Measurements from ENCODE around the gene NOC3L.
"Not testable (repeated sequence)": the region's sequence is repeated elsewhere in the genome, so short reads cannot be mapped to it uniquely, and the experiment has no call there.

The NOC3L gene

DNA sequence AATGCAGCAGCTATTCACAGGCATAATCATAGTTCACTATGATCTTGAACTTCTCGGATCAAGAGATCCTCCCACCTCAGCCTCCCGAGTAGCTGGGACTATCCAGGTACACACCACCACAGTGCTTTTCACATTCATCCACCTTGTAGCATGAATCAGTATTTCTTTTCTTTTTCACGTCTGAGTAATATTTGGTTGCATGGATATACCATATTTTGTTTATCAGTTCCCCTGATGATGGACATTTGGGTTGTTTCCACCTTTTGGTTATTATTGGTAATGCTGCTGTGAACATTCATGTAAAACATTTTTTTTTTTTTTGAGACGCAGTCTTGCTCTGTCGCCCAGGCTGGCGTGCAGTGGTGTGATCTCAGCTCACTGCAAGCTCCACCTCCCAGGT is 36.0 kb upstream of the NOC3L start:
- Histone ChIP-seq H3K9me3 (ENCODE audit: insufficient read depth, low read length) (no peaks in the 10 kb centered on the region), H3K9me2 (replicated peaks; ENCODE audit: insufficient read depth, low read length) (no peaks in the 10 kb centered on the region), H3K9ac (ENCODE audit: low read length) (no peak overlapping the region), H3K4me2 (ENCODE audit: low read depth, low read length, poor library complexity, severe bottlenecking) (no peak overlapping the region), H3K36me3 (ENCODE audit: low read length) (no peaks in the 10 kb centered on the region), H2AFZ (ENCODE audit: low read depth, low read length, severe bottlenecking) (no peak overlapping the region), H3K27me3 (ENCODE audit: low read length) (no peaks in the 10 kb centered on the region), H4K20me1 (ENCODE audit: low read depth, low read length) (no peaks in the 10 kb centered on the region), H3K79me2 (ENCODE audit: insufficient read depth, low read length) (no peaks in the 10 kb centered on the region), H3F3A (ENCODE audit: insufficient read depth) (no peaks in the 10 kb centered on the region), H3K4me3 (ENCODE audit: insufficient read depth, low read length, poor library complexity, severe bottlenecking) (no peak overlapping the region), H3K27ac (ENCODE audit: low read depth, low read length) (no peak overlapping the region)
- TF ChIP-seq EZH2phosphoT487 (conservative IDR thresholded peaks at IDR 0.05; ENCODE audit: low read length), result no peak
- TF ChIP-seq, protein P1, sequence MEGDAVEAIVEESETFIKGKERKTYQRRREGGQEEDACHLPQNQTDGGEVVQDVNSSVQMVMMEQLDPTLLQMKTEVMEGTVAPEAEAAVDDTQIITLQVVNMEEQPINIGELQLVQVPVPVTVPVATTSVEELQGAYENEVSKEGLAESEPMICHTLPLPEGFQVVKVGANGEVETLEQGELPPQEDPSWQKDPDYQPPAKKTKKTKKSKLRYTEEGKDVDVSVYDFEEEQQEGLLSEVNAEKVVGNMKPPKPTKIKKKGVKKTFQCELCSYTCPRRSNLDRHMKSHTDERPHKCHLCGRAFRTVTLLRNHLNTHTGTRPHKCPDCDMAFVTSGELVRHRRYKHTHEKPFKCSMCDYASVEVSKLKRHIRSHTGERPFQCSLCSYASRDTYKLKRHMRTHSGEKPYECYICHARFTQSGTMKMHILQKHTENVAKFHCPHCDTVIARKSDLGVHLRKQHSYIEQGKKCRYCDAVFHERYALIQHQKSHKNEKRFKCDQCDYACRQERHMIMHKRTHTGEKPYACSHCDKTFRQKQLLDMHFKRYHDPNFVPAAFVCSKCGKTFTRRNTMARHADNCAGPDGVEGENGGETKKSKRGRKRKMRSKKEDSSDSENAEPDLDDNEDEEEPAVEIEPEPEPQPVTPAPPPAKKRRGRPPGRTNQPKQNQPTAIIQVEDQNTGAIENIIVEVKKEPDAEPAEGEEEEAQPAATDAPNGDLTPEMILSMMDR (IDR thresholded peaks at IDR 0.05; ENCODE audit: insufficient read depth, low read length, poor library complexity, severe bottlenecking), result no peak

DNA sequence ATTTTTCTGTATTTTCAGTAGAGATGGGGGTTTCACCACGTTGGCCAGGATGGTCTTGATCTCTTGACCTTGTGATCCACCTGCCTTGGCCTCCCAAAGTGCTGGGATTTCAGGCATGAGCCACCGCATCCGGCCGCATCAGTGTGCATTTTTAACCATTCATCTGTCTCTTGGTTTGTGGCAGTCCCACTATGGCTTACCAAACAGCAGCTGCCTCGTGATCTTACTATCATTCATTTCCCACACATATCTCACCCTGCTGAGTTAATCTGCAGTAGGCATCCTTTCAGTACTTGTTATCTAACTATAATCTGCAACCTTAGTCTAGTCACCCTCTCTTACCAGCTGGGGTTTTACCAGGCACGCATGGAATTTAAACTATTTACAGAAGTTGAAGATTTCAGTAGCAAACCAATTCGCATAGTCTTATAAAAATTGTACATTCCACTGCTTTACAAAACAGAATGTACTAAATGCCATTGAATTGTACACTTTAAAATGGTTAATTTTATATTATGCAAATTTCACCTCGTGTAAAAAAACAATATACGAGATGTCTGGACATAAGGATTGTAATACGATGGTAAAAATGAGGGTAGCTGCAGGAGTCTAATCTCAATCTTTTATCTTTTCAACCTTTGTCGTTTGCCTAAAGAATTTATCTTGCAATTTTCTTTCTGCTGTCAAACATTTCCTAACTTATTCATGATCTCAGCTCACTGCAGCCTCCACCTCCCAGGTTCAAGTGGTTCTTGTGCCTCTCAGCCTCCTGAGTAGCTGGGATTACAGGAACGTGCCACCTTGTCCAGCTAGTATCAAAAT is 35.0 kb upstream of the NOC3L start:
- H3K9ac ChIP-seq (ENCODE audit: low read length), result no peak overlapping the region
- H3K4me2 ChIP-seq (ENCODE audit: low read depth, low read length, poor library complexity, severe bottlenecking), result no peak overlapping the region
- H3K27ac ChIP-seq (ENCODE audit: low read depth, low read length), result no peak overlapping the region
- no peaks in the 10 kb centered on the region for H3K27me3 ChIP-seq (ENCODE audit: low read length)
- no peaks in the 10 kb centered on the region for H3K9me2 ChIP-seq (replicated peaks; ENCODE audit: insufficient read depth, low read length)
- H4K20me1 ChIP-seq (ENCODE audit: low read depth, low read length), result no peaks in the 10 kb centered on the region
- TF ChIP-seq, protein P1 (IDR thresholded peaks at IDR 0.05; ENCODE audit: insufficient read depth, low read length, poor library complexity, severe bottlenecking), result no peak
- TF ChIP-seq EZH2phosphoT487 (conservative IDR thresholded peaks at IDR 0.05; ENCODE audit: low read length), result no peak
- no peak overlapping the region for H2AFZ ChIP-seq (ENCODE audit: low read depth, low read length, severe bottlenecking)
- H3F3A ChIP-seq (ENCODE audit: insufficient read depth), result no peaks in the 10 kb centered on the region
- H3K4me3 ChIP-seq (ENCODE audit: insufficient read depth, low read length, poor library complexity, severe bottlenecking), result no peak overlapping the region
- no peaks in the 10 kb centered on the region for H3K9me3 ChIP-seq (ENCODE audit: insufficient read depth, low read length)
- no peaks in the 10 kb centered on the region for H3K36me3 ChIP-seq (ENCODE audit: low read length)
- H3K79me2 ChIP-seq (ENCODE audit: insufficient read depth, low read length), result no peaks in the 10 kb centered on the region

DNA sequence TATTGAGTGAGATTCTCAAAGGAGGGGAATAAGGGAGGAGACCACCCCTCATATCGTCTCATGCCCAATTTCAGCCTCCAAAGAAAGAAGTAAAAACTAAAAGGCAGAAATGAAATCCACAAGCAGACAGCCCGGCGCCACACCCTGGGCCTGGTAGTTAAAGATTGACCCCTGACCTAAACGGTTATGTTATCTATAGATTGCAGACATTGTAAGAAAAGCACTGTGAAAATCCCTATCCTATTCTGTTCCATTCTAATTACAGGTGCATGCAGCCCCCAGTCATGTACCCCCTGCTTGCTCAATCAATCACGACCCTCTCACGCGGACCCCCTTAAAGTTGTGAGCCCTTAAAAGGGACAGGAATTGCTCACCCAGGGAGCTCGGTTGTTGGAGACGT is 29.4 kb upstream of the NOC3L start:
- H3K79me2 ChIP-seq (ENCODE audit: insufficient read depth, low read length); H3K9me2 ChIP-seq (replicated peaks; ENCODE audit: insufficient read depth, low read length); H3F3A ChIP-seq (ENCODE audit: insufficient read depth); H3K9me3 ChIP-seq (ENCODE audit: insufficient read depth, low read length); H3K27me3 ChIP-seq (ENCODE audit: low read length); H3K4me3 ChIP-seq (ENCODE audit: insufficient read depth, low read length, poor library complexity, severe bottlenecking); H3K36me3 ChIP-seq (ENCODE audit: low read length); H3K9ac ChIP-seq (ENCODE audit: low read length); H2AFZ ChIP-seq (ENCODE audit: low read depth, low read length, severe bottlenecking); H4K20me1 ChIP-seq (ENCODE audit: low read depth, low read length); H3K4me2 ChIP-seq (ENCODE audit: low read depth, low read length, poor library complexity, severe bottlenecking); H3K27ac ChIP-seq (ENCODE audit: low read depth, low read length): not testable (repeated sequence)

DNA sequence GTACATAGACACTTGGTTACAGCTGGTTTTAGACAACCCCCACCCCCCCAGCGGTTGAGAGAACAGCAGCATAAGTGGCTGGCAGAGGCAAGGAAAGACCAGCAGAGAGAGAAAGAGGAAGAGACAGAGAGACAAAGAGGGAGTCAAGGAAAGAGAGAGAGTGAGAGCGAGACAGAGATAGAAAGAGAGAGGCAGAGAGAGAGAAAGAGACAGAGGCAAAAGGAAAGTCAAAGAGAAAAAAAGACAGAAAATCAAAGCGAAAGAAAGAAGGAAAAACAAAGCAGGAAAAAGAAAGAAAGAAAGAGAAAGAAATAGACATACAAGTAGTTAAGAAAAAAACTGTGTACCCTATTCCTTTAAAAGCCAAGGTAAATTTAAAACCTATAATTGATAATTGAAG is 23.0 kb upstream of the NOC3L start:
- H3K27ac ChIP-seq (ENCODE audit: low read depth, low read length); H3K9me2 ChIP-seq (replicated peaks; ENCODE audit: insufficient read depth, low read length); H3K4me3 ChIP-seq (ENCODE audit: insufficient read depth, low read length, poor library complexity, severe bottlenecking); H3K79me2 ChIP-seq (ENCODE audit: insufficient read depth, low read length); H3F3A ChIP-seq (ENCODE audit: insufficient read depth); H3K4me2 ChIP-seq (ENCODE audit: low read depth, low read length, poor library complexity, severe bottlenecking); H3K9ac ChIP-seq (ENCODE audit: low read length); H3K27me3 ChIP-seq (ENCODE audit: low read length); H4K20me1 ChIP-seq (ENCODE audit: low read depth, low read length); H2AFZ ChIP-seq (ENCODE audit: low read depth, low read length, severe bottlenecking); H3K9me3 ChIP-seq (ENCODE audit: insufficient read depth, low read length); H3K36me3 ChIP-seq (ENCODE audit: low read length): not testable (repeated sequence)

Data from SU-DHL-6 (cell line).